Naive thymus-derived CD8-positive, alpha-beta T cell (primary cell): ENCODE results near the gene UBE2Q2. TPM values are rescaled to one million over a fixed set of nuclear protein-coding genes. Genes with fewer than 3 reads are reported as not detected.
"Not testable (repeated sequence)": the region's sequence is repeated elsewhere in the genome, so short reads cannot be mapped to it uniquely, and the experiment has no call there.

Source experiments
- ATAC-seq, 2 donors: fragments of 150-1000 bp; cut with Tn5 transposase in 1 of 2; sonication (Bioruptor Pico), chemical (Tn5 transposase) in 1 of 2; 1 replicate in 1 of 2; 2 replicates in 1 of 2; pipeline ENCODE4 v1.10.0; 2021; ENCODE audit warnings: mild to moderate bottlenecking in 2 of 2, moderate library complexity in 2 of 2
- POLR2A ChIA-PET: fragments of 350-600 bp; sonication (Branson Sonifier 250); formaldehyde crosslinking; loops from one replicate; lab custom pipeline; 2021; ENCODE audit warnings: antibody characterized with exemption; lab: Charles Lee
- DNase-seq, 10 donors: peaks; one replicate each; pipeline versions ENCODE4 v3.0.0 to v3.0.0-alpha.2; 2020 to 2022
- H3K27ac Mint-ChIP-seq, 10 donors: one replicate each; pipeline ENCODE4 v1.8.0; 2020 to 2022; ENCODE audit warnings: mild to moderate bottlenecking in 10 of 10, mixed read lengths in 10 of 10, moderate library complexity in 4 of 10, inconsistent platforms in 1 of 10
- H3K27me3 Mint-ChIP-seq, 5 donors: one replicate each; pipeline ENCODE4 v1.8.0; 2021 to 2022; ENCODE audit warnings: mixed read lengths in 5 of 5
- H3K36me3 Mint-ChIP-seq, 3 donors: one replicate each; pipeline ENCODE4 v1.8.0; 2020 to 2022; ENCODE audit warnings: mixed read lengths in 3 of 3, mild to moderate bottlenecking in 2 of 3, inconsistent platforms in 1 of 3
- H3K4me1 Mint-ChIP-seq, 4 donors: one replicate each; pipeline ENCODE4 v1.8.0; 2021 to 2022; ENCODE audit warnings: mixed read lengths in 4 of 4
- H3K4me3 Mint-ChIP-seq, 10 donors: one replicate each; pipeline ENCODE4 v1.8.0; 2020 to 2022; ENCODE audit warnings: mild to moderate bottlenecking in 10 of 10, mixed read lengths in 10 of 10, moderate library complexity in 6 of 10, inconsistent platforms in 1 of 10
- H3K9me3 Mint-ChIP-seq, 9 donors: one replicate each; pipeline ENCODE4 v1.8.0; 2020 to 2022; ENCODE audit warnings: mixed read lengths in 9 of 9, mild to moderate bottlenecking in 3 of 9, inconsistent platforms in 1 of 9, moderate library complexity in 1 of 9
- polyA plus RNA-seq, 3 donors: library from polyadenylated mRNA; unstranded; fragments of 300-500 nt; fragmentation: Illumina TruSeq; gene quantifications; one replicate each; pipeline ENCODE4 v1.2.3, GENCODE V29; 2021
- total RNA-seq, 8 experiments: library from RNA in 2 of 8; stranded (reverse) in 2 of 8; gene quantifications; one replicate each; pipeline ENCODE4 v1.2.3 and lab custom pipeline; 2021 to 2026

UBE2Q2 gene
- total and polyA plus RNA-seq, 5 experiments from 2014 or later: 18.7 to 27.3 (median 25.7) TPM

GRCh38 chr15:75884041-75884440 lies 40.8 kb downstream of the UBE2Q2 start:
- DNase-seq (no peak), ATAC-seq (no peak)
- peaks cover 0 to 71% (median 22%) of the 10 kb centered on the region in 3 donors for H3K36me3 Mint-ChIP-seq
- H3K27me3 Mint-ChIP-seq: no peaks in the 10 kb centered on the region
- no peaks in the 10 kb centered on the region for H3K9me3 Mint-ChIP-seq
- H3K4me3 Mint-ChIP-seq: no peak overlapping the region
- peak overlapping the region in 1 of 10 donors; percentile 21 for H3K27ac Mint-ChIP-seq
- peaks cover 0 to 4% (median 2%) of the 10 kb centered on the region in 4 donors for H3K4me1 Mint-ChIP-seq
- POLR2A ChIA-PET: interaction anchor here (0.5 kb wide), 1 partner anchor 121 kb away, joined by 3 read pairs; no protein-coding TSS in a partner anchor

GRCh38 chr15:75887178-75887577 lies 43.9 kb downstream of the UBE2Q2 start:
- Mint-ChIP-seq H3K27me3 (no peaks in the 10 kb centered on the region), H3K27ac (peak overlapping the region in 2 of 10 donors; percentile 14 to 62), H3K36me3 (peaks cover 0 to 61% (median 12%) of the 10 kb centered on the region in 3 donors), H3K9me3 (no peaks in the 10 kb centered on the region), H3K4me1 (peaks cover 0 to 4% (median under 1%) of the 10 kb centered on the region in 4 donors), H3K4me3 (no peak overlapping the region)
- no peak for DNase-seq
- POLR2A ChIA-PET: no interaction called here
- ATAC-seq: no peak

GRCh38 chr15:75891895-75892294 lies 48.6 kb downstream of the UBE2Q2 start:
- ATAC-seq: no peak

GRCh38 chr15:75895731-75896130 lies 52.5 kb downstream of the UBE2Q2 start:
- no peaks in the 10 kb centered on the region for H3K9me3 Mint-ChIP-seq
- POLR2A ChIA-PET: no interaction called here
- H3K36me3 Mint-ChIP-seq: peaks cover 0 to 44% (median 8%) of the 10 kb centered on the region in 3 donors
- no peak for ATAC-seq
- DNase-seq: no peak
- no peaks in the 10 kb centered on the region for H3K27me3 Mint-ChIP-seq
- H3K4me3 Mint-ChIP-seq: no peak overlapping the region
- H3K4me1 Mint-ChIP-seq: peaks cover 0 to 5% (median 3%) of the 10 kb centered on the region in 4 donors
- H3K27ac Mint-ChIP-seq: peak overlapping the region in 2 of 10 donors; percentile 13 to 19

More at GRCh38 chr15:75891895-75892294, 48.6 kb downstream of the UBE2Q2 start:
- POLR2A ChIA-PET: no interaction called here
- Mint-ChIP-seq H3K4me1 (peaks cover 0 to 4% (median under 1%) of the 10 kb centered on the region in 4 donors), H3K27ac (peak overlapping the region in 2 of 10 donors; percentile 43 to 68), H3K27me3 (no peaks in the 10 kb centered on the region), H3K9me3 (no peaks in the 10 kb centered on the region), H3K36me3 (peaks cover 0 to 58% (median 10%) of the 10 kb centered on the region in 3 donors), H3K4me3 (no peak overlapping the region)
- no peak for DNase-seq

- no peaks in the 10 kb centered on the region for H3K9me3 Mint-ChIP-seq
- peaks cover 0 to 17% (median 8%) of the 10 kb centered on the region in 3 donors for H3K36me3 Mint-ChIP-seq
- peaks cover 11 to 45% (median 39%) of the 10 kb centered on the region in 4 donors for H3K4me1 Mint-ChIP-seq
- peak overlapping the region in 5 of 10 donors; percentile 3 to 33 (median 25) for H3K27ac Mint-ChIP-seq
- no peak for ATAC-seq
- no peaks in the 10 kb centered on the region for H3K27me3 Mint-ChIP-seq
- POLR2A ChIA-PET: no interaction called here
- DNase-seq: no peak
- peak overlapping the region in 2 of 10 donors; percentile 23 to 62 for H3K4me3 Mint-ChIP-seq
Measured at GRCh38 chr15:75900577-75900976, 57.3 kb downstream of the UBE2Q2 start.

- POLR2A ChIA-PET: interaction anchor here (3.3 kb wide), 1 partner anchor 59 kb away, joined by 20 read pairs; the partner anchor contains the start of gene UBE2Q2
- peak overlapping the region; percentile 18 to 99 (median 75) for H3K4me3 Mint-ChIP-seq
- DNase-seq (no peak), ATAC-seq (no peak)
- H3K4me1 Mint-ChIP-seq: peaks cover 11 to 56% (median 47%) of the 10 kb centered on the region in 4 donors
- peaks cover 0 to 20% (median 7%) of the 10 kb centered on the region in 3 donors for H3K36me3 Mint-ChIP-seq
- no peaks in the 10 kb centered on the region for H3K27me3 Mint-ChIP-seq
- H3K27ac Mint-ChIP-seq: peak overlapping the region in 8 of 10 donors; percentile 28 to 87 (median 78)
- H3K9me3 Mint-ChIP-seq: no peaks in the 10 kb centered on the region
Measured at GRCh38 chr15:75902129-75902557, 58.9 kb downstream of the UBE2Q2 start.

- POLR2A ChIA-PET: interaction anchor here (0.8 to 3.3 kb wide), 3 partner anchors 60 to 263 kb away, joined by 5 to 20 read pairs (median 8); partner anchors contain the start of genes IMP3 and UBE2Q2
- Mint-ChIP-seq H3K4me1 (peaks cover 11 to 56% (median 51%) of the 10 kb centered on the region in 4 donors), H3K4me3 (peak within 1 kb of the TSS; percentile 92 to 99 (median 98)), H3K27ac (peak within 1 kb of the TSS; percentile 91 to 97 (median 96)), H3K27me3 (no peaks in the 10 kb centered on the region), H3K9me3 (no peaks in the 10 kb centered on the region), H3K36me3 (peaks cover 0 to 16% (median 5%) of the 10 kb centered on the region in 3 donors)
- peak; percentile 91 to 92 for ATAC-seq
- peak; percentile 78 to 92 (median 86) for DNase-seq
Measured at GRCh38 chr15:75903331-75904239, 60.3 kb downstream of the UBE2Q2 start, which contains the start of gene FBXO22. Gene FBXO22 (plus strand): TSS chr15:75903878. CDS start chr15:75903964, 86 bp downstream.

- Mint-ChIP-seq H3K9me3 (no peaks in the 10 kb centered on the region), H3K36me3 (peaks cover 8 to 31% (median 17%) of the 10 kb centered on the region in 3 donors), H3K4me1 (peaks cover 22 to 66% (median 63%) of the 10 kb centered on the region in 4 donors), H3K27ac (peak overlapping the region in 9 of 10 donors; percentile 5 to 85 (median 61)), H3K27me3 (no peaks in the 10 kb centered on the region), H3K4me3 (peak overlapping the region; percentile 72 to 98 (median 94))
- DNase-seq (no peak), ATAC-seq (no peak)
- POLR2A ChIA-PET: no interaction called here
Measured at GRCh38 chr15:75905231-75905630, 62.0 kb downstream of the UBE2Q2 start.

- ATAC-seq, H3K4me3 Mint-ChIP-seq, POLR2A ChIA-PET, DNase-seq, H3K27me3 Mint-ChIP-seq, H3K27ac Mint-ChIP-seq: not testable (repeated sequence)
- H3K9me3 Mint-ChIP-seq: peaks cover 0 to 21% (median 0%) of the 10 kb centered on the region in 9 donors
- H3K36me3 Mint-ChIP-seq: peaks cover 26 to 77% (median 53%) of the 10 kb centered on the region in 3 donors
- peaks cover 35 to 48% (median 45%) of the 10 kb centered on the region in 4 donors for H3K4me1 Mint-ChIP-seq
Measured at GRCh38 chr15:75910355-75910754, 67.1 kb downstream of the UBE2Q2 start.

GRCh38 chr15:75916978-75917377 lies 73.7 kb downstream of the UBE2Q2 start:
- POLR2A ChIA-PET: no interaction called here

GRCh38 chr15:75918135-75918534 lies 74.9 kb downstream of the UBE2Q2 start:
- POLR2A ChIA-PET: no interaction called here
- DNase-seq: no peak
- Mint-ChIP-seq H3K36me3 (peaks cover 0 to 70% (median 28%) of the 10 kb centered on the region in 3 donors), H3K9me3 (no peaks in the 10 kb centered on the region), H3K4me1 (peaks cover 7 to 17% (median 13%) of the 10 kb centered on the region in 4 donors), H3K27me3 (no peaks in the 10 kb centered on the region), H3K4me3 (no peak overlapping the region), H3K27ac (peak overlapping the region in 2 of 10 donors; percentile 14 to 29)
- no peak for ATAC-seq

More at GRCh38 chr15:75916978-75917377, 73.7 kb downstream of the UBE2Q2 start:
- peaks cover 6 to 19% (median 10%) of the 10 kb centered on the region in 4 donors for H3K4me1 Mint-ChIP-seq
- no peak overlapping the region for H3K4me3 Mint-ChIP-seq
- no peaks in the 10 kb centered on the region for H3K27me3 Mint-ChIP-seq
- H3K9me3 Mint-ChIP-seq: peaks cover 0 to 9% (median 0%) of the 10 kb centered on the region in 9 donors
- H3K36me3 Mint-ChIP-seq: peaks cover 6 to 73% (median 40%) of the 10 kb centered on the region in 3 donors
- H3K27ac Mint-ChIP-seq: no peak overlapping the region
- ATAC-seq: no peak
- no peak for DNase-seq

- POLR2A ChIA-PET: interaction anchor here (1.1 kb wide), 1 partner anchor 44 kb away, joined by 3 read pairs; no protein-coding TSS in a partner anchor
- H3K27ac Mint-ChIP-seq: no peak overlapping the region
- H3K9me3 Mint-ChIP-seq: no peaks in the 10 kb centered on the region
- H3K36me3 Mint-ChIP-seq: peaks cover 0 to 61% (median 25%) of the 10 kb centered on the region in 3 donors
- DNase-seq (no peak), ATAC-seq (no peak)
- no peaks in the 10 kb centered on the region for H3K27me3 Mint-ChIP-seq
- peaks cover 16 to 24% (median 23%) of the 10 kb centered on the region in 4 donors for H3K4me1 Mint-ChIP-seq
- H3K4me3 Mint-ChIP-seq: no peak overlapping the region
Measured at GRCh38 chr15:75920079-75920478, 76.8 kb downstream of the UBE2Q2 start.
